Activated CD8-positive, alpha-beta memory T cell treated with anti-CD3 and anti-CD28 coated beads, Interleukin-2, amount 50 U/mL, for 1 hour (primary cell): Measurements from ENCODE around the gene ABCG1.
"Not testable (repeated sequence)": the region's sequence is repeated elsewhere in the genome, so short reads cannot be mapped to it uniquely, and the experiment has no call there.

ENCODE experiments used
- DNase-seq: peaks from one replicate; pipeline ENCODE4 v3.0.0-alpha.2; 2020; ENCODE audit errors: extremely low read depth

The ABCG1 gene

DNA sequence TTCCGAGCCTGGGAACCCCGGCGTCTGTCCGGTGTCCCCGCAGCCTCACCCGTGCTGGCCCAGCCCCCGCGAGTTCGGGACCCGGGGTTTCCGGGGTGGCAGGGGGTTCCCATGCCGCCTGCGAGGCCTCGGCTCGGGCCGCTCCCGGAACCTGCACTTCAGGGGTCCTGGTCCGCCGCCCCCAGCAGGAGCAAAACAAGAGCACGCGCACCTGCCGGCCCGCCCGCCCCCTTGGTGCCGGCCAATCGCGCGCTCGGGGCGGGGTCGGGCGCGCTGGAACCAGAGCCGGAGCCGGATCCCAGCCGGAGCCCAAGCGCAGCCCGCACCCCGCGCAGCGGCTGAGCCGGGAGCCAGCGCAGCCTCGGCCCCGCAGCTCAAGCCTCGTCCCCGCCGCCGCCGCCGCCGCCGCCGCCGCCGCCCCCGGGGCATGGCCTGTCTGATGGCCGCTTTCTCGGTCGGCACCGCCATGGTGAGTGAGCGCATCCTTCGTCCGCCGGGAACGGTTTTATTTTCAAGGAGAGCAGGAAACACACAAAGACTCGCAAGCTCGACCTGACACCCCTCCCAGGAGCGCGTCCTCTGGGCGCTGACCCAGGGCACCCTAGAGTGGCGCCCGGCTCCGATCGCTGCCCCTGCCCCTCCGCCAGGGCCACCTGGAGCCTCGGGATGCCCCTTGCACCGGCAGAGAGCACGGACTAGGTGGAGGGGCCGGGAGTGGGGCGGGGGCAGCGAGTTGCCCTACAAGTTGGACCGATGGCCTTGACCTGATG lies at the start of gene ABCG1:
ABCG1 (plus strand) TSS at position 305 of the 770 bp plus-strand sequence; CDS start at position 428, 123 bp downstream.
- DNase-seq = no peak

DNA sequence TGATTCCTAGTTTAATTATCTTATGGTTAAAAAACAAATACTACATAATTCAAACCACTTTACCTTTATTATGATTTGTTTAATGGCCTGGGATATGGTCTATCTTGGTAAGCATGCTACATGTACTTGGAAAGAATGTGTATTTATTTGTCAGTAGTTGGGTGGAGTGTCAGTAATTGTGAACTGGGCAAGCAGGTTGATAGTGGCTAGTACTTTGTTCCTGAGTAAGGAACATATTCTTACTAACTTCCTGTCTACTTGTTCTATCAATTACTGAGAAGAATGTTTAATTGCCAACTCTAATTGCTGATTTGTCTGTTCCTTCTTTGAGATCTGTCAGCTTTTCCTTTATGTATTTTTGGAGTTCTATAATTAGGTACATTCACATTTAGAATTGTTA lies 49.2 kb upstream of the ABCG1 start:
- DNase-seq = no peak

DNA sequence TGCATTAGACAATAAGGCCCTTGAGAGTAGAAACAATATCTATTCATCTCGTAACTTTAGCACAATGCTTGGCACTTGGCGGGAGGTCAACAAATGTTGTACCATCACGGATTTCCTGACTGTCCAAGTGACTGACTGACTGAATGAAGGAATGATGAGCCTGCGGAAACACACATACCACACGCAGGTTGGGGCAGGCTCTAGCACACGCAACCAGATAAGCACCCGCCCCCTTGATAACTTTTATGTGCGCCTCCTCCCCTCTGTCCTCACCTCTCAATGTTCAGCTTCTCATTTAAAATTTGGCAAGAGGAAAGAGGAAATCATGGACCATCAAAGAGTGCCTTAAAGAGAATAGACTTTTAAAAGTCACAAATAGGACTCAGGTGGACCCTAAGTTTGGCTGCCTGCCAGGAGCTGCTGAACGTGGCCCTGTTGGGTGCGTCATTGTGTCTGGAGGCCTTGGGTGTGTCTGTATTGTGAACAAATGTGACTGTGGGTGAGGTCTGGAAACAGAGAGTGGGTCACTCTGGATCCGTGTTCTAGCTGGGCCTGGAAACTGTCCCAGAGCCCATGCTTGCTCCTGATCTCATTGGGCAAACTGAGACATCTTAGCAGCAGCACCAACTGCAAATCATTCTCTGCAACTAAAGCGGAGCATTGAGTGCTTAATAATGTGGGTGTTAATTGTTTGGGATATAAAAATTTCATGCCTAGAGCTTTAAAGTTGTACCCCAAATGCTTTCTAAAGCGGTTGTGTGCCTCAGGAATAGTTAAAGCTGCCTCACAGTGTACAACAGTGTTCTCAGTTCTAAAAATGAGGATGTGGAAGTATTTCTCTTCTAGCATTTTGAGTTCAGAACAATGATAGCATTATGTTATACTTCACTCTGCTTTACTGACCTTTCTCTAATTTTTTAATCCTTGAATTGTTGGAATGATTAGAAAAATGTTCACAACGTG lies 47.6 kb upstream of the ABCG1 start:
- no peak for DNase-seq

DNA sequence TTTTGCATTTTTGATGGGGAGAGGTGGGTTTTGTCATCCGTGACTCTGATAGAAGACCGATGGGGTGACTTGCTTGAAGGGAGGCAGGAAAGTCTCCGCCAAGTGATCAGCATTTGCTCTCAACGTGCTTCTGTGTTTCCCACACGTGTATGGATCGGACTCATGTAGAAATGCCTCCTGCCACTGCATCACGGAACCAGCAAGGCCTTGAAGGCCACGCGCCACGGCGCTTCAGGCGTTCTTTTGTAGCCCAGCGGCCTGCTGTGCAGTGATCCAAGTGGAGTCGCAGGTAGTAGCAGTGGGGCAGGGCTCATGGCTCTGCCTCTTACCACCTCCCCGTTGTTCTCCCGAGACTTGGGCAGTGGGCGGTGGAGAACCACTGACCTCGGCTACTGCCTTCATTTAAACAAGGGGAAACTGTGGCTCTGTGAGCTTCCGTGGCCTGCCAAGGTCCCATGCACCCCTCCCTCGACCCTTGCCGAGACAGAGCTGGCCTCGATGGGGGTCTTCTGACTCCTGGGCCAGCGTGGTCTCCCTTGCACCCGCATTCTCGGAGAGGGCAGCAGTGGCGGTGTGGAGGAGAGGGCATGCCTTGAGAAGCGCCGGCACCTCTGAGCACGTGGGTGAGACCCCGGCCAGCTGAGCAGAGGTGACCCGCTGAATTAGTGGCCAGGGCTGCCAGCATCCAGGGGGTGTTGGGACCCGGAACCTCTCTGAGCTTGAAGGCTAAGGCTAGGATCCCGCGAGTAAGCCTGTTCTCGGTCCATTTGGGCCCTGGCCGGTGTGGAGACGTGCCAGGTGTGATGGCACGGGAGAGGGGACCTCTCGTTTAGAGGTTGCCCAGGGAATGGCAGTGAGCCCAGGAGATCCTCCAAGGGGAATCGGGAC lies 46.1 kb upstream of the ABCG1 start:
- no peak for DNase-seq

DNA sequence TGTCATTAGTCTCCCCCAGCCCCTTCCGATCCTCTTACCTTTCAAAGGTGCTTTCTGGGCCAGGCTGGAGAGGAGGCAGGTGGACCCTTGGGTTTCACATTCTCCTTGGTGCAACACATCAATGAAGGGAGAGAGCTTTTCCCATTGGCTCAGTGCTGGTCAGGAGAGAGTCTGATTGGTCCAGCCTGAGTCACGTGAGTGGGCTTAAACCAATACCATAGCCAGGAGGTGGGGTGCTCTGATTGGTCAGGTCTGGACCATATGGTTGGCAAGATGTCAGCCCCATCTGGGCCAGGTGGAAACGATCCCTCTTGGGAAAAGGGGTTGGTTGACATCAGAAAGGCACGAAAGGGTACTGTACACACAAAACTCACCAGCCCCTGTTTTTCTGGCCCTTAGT lies 44.8 kb upstream of the ABCG1 start:
- no peak for DNase-seq

DNA sequence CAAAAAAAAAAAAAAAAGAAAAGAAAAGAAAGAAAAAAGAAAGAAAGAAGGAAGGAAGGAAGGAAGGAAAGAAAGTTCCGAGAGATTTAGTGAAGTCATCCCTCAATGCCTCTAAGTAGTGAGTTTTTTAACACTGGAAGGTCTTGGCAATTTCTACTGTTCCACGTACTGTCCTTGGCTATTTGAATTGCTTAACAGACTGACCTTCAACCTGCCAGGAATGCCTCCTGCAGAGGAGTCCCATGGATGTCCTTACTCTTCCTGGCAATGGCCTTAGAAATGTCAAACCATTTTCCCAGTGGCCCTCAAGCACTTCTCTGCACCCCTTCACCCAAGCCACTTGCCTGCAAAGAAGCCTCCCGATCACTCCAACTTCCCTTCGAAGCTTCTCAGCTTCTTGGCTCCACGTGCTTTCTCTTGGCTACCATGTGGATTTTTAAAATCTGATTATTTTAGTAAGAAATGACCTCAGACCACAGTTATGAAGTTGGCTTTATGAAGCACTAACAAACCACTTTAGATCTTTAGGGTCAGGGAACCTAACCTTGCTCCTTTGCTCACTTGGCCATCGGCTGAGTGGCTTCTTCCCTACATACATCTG lies 43.7 kb upstream of the ABCG1 start:
- DNase-seq = no peak

DNA sequence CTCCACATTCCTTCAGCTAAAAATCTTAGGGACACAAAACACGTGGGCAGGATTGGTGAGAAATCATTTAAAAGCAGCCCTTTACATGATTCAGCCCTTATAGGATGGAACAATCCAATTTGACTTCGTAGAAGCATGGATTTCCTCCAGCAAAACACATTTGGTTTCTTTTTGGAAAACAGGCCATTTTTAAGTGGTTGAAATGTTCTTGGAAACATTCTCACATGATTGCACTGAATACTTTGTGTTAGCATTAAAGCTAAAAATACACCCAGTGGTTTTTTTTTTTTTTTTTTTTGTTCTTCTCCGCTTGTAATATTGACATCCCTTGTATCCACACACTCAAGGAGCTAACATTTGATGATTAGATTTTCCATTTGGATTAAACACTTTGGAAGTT lies 42.1 kb upstream of the ABCG1 start:
- no peak for DNase-seq

DNA sequence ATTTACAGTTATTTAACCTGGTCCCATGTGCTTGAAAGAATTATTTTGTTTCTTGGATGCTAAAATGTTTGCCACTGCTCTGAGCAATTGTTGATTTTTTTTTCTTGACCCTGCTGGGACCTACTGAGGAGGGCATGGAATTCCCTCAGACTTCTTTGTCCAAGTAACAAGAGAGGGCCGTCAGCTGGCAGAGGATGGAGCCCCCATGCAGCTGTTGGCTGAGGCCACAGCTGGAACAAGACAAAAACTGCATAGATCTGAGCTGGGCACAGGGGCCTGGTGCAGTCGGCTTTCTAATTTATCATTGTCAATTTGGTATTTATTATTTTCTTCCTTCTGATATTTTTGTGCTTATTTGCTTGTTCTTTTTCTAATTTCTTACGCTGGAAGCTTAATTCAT lies 39.6 kb upstream of the ABCG1 start:
- no peak for DNase-seq

DNA sequence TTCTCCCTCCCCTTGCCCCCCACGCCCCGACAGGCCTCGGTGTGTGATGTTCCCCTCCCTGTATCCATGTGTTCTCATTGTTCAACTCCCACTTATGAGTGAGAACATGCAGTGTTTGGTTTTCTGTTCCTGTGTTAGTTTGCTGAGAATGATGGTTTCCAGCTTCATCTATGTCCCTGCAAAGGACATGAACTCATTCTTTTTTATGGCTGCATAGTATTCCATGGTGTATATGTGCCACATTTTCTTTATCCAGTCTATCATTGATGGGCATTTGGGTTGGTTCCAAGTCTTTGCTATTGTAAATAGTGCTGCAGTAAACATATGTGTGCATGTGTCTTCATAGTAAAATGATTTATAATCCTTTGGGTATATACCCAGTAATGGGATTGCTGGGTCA lies 38.9 kb upstream of the ABCG1 start:
- DNase-seq = not testable (repeated sequence)

DNA sequence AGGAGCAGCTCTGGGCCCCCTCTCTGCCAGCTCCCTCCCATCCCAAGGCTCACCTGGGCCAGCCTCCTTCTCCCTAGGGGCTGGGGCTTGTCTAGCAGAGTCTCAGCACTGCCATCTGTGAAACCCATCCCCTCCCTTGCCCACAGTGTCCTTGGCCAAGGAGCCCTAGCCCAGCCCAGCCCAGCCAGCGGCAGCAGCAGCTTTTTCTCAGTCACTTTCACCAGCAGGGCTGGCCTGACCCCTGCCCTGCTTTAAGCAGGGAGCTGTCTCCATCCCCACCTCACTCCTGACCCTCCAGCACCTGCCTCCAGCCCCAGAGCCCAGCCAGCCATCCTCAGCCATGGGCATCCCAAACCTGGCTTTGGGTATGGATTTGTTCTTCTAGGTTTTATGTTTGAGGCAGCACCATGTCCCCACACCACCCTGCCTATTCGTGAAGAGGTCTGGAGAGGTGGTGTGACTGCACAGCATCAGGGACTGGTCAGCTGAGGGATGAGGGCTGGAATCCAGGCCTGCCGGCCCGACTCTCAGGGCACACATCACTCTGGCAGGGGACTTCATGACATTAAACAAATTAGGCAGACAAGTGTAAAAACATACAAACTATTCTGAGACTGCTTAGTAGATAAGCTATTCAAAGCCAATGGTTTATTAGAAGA lies 36.1 kb upstream of the ABCG1 start:
- DNase-seq = no peak

DNA sequence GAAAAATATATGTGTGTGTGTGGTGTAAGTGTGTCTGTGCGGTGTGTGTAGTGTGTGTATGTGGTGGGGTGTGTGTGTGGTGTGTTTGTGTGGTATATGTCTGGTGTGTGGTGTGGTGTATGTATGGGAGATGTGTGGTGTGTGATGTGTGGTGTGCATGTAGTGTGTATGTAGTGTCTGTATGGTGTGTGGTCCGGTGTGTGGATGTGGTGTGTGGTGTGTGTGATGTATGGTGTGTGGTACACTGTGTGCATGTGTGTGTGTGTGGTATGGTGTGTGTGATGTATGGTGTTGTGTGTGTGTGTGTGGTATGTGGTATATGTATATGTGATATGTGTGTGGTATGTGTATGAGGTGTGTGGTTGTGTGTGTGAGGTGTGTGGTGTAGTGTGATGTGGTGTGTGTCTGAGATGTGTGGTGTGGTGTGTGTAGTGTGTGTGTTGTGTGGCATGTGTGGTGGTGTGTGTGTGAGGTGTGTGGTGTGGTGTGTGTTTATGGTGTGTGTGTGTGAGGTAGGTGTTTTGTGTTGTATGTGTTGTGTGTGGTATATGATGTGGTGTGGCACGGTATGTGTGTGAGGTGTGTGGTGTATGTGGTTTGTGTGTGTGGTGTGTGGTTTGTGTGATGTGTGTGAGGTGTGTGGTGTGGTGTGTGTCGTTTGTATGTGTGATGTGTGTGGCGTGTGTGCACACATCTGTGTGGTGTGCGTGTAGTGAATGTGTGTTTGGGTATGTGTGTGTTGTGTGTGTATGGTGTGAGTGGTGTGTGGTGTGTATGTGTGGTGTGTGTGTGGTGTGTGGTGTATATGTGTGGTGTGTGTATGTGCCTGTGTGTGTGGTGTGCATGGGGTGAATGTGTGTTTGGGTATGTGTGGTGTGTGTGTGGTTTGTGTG lies 35.3 kb upstream of the ABCG1 start:
- DNase-seq = no peak

DNA sequence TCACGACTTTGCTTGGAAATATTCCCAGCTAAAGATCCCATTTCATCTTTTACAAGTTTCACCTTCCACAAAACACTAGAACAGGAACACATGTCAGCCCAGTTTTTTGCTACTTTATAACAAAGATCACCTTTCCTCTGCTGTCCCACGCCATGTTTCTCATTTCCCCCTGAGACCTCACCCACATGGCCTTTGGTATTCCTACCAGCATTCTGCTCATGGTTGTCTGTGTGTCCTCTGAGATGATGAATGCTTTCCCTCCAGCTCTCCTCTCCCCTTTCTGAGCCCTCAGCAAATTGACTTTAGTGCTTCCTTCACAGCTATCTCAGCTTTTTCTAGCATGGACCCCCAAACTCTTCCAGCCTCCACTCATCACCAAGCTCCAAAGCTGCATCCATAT lies 32.3 kb upstream of the ABCG1 start:
- DNase-seq = no peak

DNA sequence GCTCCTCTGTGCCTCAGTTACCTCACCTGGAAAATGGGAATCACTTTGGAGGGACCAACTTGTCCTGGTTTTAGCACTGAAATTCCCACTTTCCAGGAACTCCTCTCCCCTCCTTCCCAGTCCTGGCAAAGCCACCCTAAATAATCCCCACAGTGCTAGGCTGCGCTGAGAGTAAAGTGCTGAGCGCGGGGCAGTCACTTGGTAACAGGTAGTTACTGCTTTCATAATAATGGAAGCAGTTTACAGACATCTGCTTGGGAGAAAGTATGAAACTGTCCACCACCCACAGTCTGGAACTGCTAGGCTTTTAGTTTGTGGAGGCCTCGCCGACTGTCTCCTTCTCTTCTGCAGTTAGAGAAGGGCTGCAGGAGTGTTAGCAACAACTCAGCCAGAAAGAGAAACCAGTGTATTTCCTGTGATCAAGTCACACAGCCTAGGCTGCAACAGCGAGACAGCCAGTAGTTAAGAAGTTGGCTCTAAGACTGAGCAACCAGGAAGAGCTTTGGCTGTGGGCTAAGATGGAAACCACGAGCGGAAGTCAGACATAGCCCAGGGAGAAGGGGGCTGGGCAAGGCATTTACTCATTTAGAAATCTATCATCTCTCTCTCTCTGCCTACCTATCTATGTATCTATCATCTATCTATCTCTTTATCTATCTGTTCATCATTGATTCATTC lies 30.8 kb upstream of the ABCG1 start:
- peak; percentile 59 for DNase-seq

DNA sequence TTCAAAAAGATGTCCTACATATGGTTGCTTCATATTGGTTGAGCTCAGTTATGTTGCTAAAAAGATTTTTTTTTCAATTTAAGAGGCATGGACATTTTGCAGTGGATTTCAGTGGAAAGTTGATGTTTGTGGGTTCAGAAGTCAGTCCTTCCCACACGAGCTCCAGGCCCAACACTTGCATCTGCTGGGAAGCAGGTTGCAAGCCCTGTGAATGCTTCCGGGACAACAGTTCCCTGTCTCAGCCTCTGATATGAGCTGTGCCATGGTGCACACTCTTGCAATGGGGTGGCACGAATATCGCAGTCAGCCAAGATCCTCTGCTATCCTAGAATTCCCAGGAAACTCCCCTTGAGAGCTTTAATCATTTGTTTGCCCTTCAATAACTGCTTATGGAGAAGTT lies 30.3 kb upstream of the ABCG1 start:
- DNase-seq = no peak

DNA sequence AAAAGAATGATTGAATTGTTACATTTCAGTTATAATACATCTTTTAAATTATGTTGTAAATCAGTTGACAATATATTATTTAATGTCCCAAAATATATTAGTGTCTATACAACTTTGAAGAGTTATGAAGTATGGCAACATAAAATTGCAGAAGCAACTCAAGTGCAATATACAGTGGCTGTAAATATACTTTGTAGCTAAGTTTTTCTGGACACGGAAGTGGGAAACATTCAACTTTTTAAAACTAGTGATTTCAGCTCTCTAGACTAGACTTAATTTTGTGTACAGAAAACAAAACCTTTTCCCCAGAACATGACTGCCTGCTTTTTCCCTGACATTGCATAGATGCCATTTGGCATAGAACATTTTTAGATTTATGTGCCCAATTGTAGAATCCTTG lies 29.5 kb upstream of the ABCG1 start:
- no peak for DNase-seq

DNA sequence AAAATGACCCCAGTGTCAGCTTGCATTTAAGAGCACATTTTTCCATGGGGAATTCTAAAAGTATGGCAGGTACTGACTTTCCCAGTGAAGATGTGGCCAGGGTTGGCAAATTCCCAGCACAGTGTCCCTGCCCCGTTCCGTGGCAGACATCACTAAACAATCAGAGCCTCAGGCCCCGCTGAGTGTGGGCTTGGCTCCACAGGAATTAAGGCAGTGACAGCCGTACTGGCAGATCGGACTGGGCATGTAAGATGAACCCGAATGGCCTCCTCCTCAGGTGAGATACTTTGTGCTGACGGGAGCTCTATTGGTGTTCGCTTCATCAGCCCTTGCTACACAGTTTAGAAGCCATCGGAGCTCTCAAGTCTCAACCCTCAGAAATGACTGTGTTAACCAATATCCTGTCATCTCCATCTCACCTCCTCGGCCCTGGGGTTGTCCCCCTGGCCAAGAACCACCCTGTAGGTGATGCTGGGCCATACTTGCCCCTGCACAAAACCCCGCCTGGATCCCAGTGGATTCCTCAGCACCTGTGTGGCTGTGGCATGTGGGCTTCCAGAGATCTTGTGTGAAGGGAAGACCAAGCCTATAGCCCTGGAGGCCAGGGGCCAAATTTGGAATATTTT lies 29.0 kb upstream of the ABCG1 start:
- DNase-seq = no peak

DNA sequence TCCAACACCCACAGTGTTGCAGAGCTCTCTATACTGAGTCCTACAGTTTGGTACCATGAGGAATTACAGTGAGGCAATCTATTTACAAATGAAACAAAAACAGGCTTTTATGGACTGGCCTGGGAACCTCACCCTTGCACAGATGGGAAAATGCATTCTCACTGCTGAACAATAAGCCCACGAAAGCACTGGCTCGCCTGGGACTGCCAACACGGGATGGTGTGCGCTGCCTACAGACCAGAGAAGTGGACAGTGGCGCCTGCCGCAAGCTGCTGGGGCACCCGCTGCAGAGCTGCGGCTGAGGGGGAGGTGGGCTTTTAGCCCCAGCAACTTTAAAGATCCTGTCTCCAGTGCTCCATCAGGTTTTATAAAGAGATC lies 28.5 kb upstream of the ABCG1 start:
- DNase-seq = no peak

DNA sequence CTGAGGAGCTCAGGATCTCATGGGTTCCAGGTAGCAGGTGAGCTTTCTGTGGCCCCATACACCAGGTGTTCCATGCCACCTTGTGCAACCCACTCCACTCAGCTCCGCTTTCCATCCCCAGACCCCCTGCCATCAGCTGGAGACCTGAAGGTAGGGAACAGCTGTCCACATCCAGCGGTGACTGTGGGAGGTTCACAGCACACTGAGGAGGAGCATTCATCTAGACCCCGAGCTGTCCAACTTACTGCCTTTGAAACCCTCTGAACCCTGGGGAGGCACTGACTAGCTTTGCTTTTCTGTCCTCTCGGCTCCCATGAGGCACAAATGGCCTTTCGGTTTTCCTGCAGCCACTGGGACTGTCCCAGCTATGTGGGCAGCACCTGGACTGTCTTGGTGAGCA lies 27.9 kb upstream of the ABCG1 start:
- no peak for DNase-seq
